NCI-H2227 (cell line): ENCODE results near the gene SEMA3G.

Experiments
- DNase-seq: peaks from one replicate; lab custom pipeline; 2025; ENCODE audit not compliant: unreplicated experiment; lab: John Stamatoyannopoulos, UW

Gene SEMA3G

GRCh38 chr3:52454938-52455282 lies 10.0 kb upstream of the SEMA3G start:
- no peak for DNase-seq

GRCh38 chr3:52454250-52454937 lies 9.5 kb upstream of the SEMA3G start:
- DNase-seq, result no peak

- no peak for DNase-seq
Measured at GRCh38 chr3:52453496-52454249, 8.8 kb upstream of the SEMA3G start, which contains the start of gene TNNC1. Gene TNNC1, minus strand, starts transcription at chr3:52454041. Its CDS starts 26 bp downstream, at chr3:52454015.

- DNase-seq, result no peak
Measured at GRCh38 chr3:52452570-52453221, 7.8 kb upstream of the SEMA3G start.

- no peak for DNase-seq
Measured at GRCh38 chr3:52452126-52452525, 7.2 kb upstream of the SEMA3G start.

- no peak for DNase-seq
Measured at GRCh38 chr3:52451237-52452083, 6.6 kb upstream of the SEMA3G start.

GRCh38 chr3:52450489-52451236 lies 5.8 kb upstream of the SEMA3G start:
- no peak for DNase-seq

GRCh38 chr3:52447512-52448355 lies 2.8 kb upstream of the SEMA3G start:
- DNase-seq, result no peak

- DNase-seq, result peak; percentile 62
Measured at GRCh38 chr3:52446631-52447511, 2.0 kb upstream of the SEMA3G start.

- DNase-seq, result no peak
Measured at GRCh38 chr3:52446042-52446441, 1.1 kb upstream of the SEMA3G start.

GRCh38 chr3:52443791-52444687 lies 864 bp downstream of the SEMA3G start:
- DNase-seq, result no peak

GRCh38 chr3:52443268-52443610 lies 1.7 kb downstream of the SEMA3G start:
- no peak for DNase-seq

- DNase-seq, result no peak
Measured at GRCh38 chr3:52442409-52443267, 2.3 kb downstream of the SEMA3G start.

GRCh38 chr3:52441772-52442332 lies 3.1 kb downstream of the SEMA3G start:
- no peak for DNase-seq

- no peak for DNase-seq
Measured at GRCh38 chr3:52441091-52441771, 3.7 kb downstream of the SEMA3G start.

- no peak for DNase-seq
Measured at GRCh38 chr3:52440671-52441070, 4.2 kb downstream of the SEMA3G start.
